DND-41 (cell line): ENCODE results near the gene UCHL1.

Experiments used
- EZH2 ChIP-seq: IDR thresholded peaks from 3 replicates; pipeline ENCODE4 v1.6.1; 2012; ENCODE audit warnings: borderline replicate concordance, low read depth, mild to moderate bottlenecking, moderate library complexity, low read length, inconsistent platforms; ENCODE audit not compliant: severe bottlenecking
- TF ChIP-seq, protein P1 (sequence below): IDR thresholded peaks from 2 replicates; pipeline ENCODE4 v1.5.1; 2012; ENCODE audit warnings: borderline replicate concordance, low read length, moderate library complexity, mild to moderate bottlenecking; ENCODE audit not compliant: poor library complexity, severe bottlenecking; ENCODE audit errors: extremely low read depth

DNA sequence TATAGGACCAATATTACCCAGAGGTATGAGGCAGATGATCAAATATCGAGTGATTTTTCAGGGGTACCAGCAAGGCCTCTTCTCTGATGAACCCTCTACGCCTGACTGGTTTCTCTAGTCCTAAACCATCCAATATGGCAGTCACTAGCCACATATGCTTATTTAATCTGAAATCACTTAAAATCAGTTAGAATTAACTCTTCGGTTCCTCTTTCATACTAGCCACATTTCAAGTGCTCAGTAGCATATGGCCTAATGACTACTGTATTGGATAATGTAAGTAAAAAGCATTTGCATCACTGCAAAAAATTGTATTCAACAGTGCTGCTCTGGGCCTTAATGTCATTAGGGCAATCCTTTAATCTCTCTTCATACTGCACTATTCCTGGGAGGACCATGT is 38.0 kb upstream of the UCHL1 start:
- TF ChIP-seq EZH2, result no peak
- TF ChIP-seq, protein P1, sequence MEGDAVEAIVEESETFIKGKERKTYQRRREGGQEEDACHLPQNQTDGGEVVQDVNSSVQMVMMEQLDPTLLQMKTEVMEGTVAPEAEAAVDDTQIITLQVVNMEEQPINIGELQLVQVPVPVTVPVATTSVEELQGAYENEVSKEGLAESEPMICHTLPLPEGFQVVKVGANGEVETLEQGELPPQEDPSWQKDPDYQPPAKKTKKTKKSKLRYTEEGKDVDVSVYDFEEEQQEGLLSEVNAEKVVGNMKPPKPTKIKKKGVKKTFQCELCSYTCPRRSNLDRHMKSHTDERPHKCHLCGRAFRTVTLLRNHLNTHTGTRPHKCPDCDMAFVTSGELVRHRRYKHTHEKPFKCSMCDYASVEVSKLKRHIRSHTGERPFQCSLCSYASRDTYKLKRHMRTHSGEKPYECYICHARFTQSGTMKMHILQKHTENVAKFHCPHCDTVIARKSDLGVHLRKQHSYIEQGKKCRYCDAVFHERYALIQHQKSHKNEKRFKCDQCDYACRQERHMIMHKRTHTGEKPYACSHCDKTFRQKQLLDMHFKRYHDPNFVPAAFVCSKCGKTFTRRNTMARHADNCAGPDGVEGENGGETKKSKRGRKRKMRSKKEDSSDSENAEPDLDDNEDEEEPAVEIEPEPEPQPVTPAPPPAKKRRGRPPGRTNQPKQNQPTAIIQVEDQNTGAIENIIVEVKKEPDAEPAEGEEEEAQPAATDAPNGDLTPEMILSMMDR, result no peak
